SJSA1 (cell line): ENCODE data around the gene VDR. TPM values are rescaled to one million over a fixed set of nuclear protein-coding genes. Genes with fewer than 3 reads are reported as not detected.

ENCODE experiments used
- DNase-seq, 2 experiments: peaks; one replicate each; pipeline ENCODE4 v3.0.0-alpha.2; 2015 to 2020; ENCODE audit warnings: low spot score in 2 of 2, low read depth in 1 of 2
- H3K27ac ChIP-seq: fragments of 250-450 bp; sonication (Bioruptor Pico); 2 replicates; pipeline ENCODE4 v1.5.1; 2020; ENCODE audit warnings: mild to moderate bottlenecking, moderate library complexity
- H3K27me3 ChIP-seq: fragments of 250-450 bp; sonication (Bioruptor Pico); replicated peaks from 2 replicates; pipeline ENCODE4 v1.5.1; 2020; ENCODE audit warnings: mild to moderate bottlenecking, moderate library complexity
- H3K36me3 ChIP-seq: fragments of 250-450 bp; sonication (Bioruptor Pico); 2 replicates; pipeline ENCODE4 v1.5.1; 2020; ENCODE audit warnings: mild to moderate bottlenecking
- H3K4me1 ChIP-seq: fragments of 250-450 bp; sonication (Bioruptor Pico); replicated peaks from 2 replicates; pipeline ENCODE4 v1.6.1; 2021; ENCODE audit warnings: mild to moderate bottlenecking
- H3K4me3 ChIP-seq: fragments of 250-450 bp; sonication (Bioruptor Pico); 2 replicates; pipeline ENCODE4 v1.5.1; 2020; ENCODE audit warnings: mild to moderate bottlenecking
- H3K9me3 ChIP-seq: fragments of 250-450 bp; sonication (Bioruptor Pico); replicated peaks from 2 replicates; pipeline ENCODE4 v1.5.1; 2020; ENCODE audit warnings: mild to moderate bottlenecking
- total RNA-seq: library from RNA; depleted of rRNA; stranded (reverse); fragments of >200 nt; shearing (Covaris generic); gene quantifications from 2 replicates; pipeline ENCODE4 v1.2.3, GENCODE V29; 2014

Gene VDR
- total RNA-seq, 1 experiment from 2014 or later = 1.4 TPM

- H3K4me1 ChIP-seq = peaks cover 35% of the 10 kb centered on the region
These were observed 80.2 kb downstream of the VDR start for GRCh38 chr12:47824635-47825034.

GRCh38 chr12:47824198-47824597 lies 80.6 kb downstream of the VDR start:
- no peak overlapping the region for H3K4me3 ChIP-seq
- no peak for DNase-seq
- H3K9me3 ChIP-seq = no peaks in the 10 kb centered on the region
- H3K4me1 ChIP-seq = peaks cover 32% of the 10 kb centered on the region
- H3K27ac ChIP-seq = no peak overlapping the region
- H3K36me3 ChIP-seq = peaks cover 3% of the 10 kb centered on the region
- H3K27me3 ChIP-seq = no peaks in the 10 kb centered on the region

More at GRCh38 chr12:47824635-47825034, 80.2 kb downstream of the VDR start:
- H3K27ac ChIP-seq = no peak overlapping the region
- H3K9me3 ChIP-seq = no peaks in the 10 kb centered on the region
- DNase-seq = no peak
- H3K4me3 ChIP-seq = no peak overlapping the region
- H3K27me3 ChIP-seq = no peaks in the 10 kb centered on the region
- no peaks in the 10 kb centered on the region for H3K36me3 ChIP-seq

GRCh38 chr12:47823422-47824086 lies 81.2 kb downstream of the VDR start:
- H3K36me3 ChIP-seq = peaks cover 9% of the 10 kb centered on the region
- no peaks in the 10 kb centered on the region for H3K27me3 ChIP-seq
- no peaks in the 10 kb centered on the region for H3K9me3 ChIP-seq
- no peak overlapping the region for H3K4me3 ChIP-seq
- no peak overlapping the region for H3K27ac ChIP-seq
- peaks cover 31% of the 10 kb centered on the region for H3K4me1 ChIP-seq
- no peak for DNase-seq

DNA sequence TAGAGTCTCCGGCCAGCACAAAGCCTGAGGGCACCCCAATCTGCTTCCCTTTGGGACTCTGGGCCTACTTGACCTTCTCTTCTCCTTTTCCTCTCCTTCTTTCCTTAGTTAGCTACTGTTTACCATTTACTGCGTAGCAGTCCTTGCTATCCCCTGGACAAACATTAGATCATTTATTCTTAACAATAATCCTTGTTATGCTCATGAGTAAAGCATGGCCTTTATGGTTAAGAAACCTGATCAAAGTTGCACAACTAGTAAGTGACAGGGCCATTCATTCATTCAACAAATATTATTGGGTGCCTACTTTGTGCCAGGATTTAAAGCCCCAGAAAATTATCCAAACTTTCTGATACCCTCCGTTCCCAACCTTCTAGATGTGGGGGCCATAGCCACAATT lies 81.9 kb downstream of the VDR start:
- Histone ChIP-seq H3K27me3 (no peaks in the 10 kb centered on the region), H3K4me1 (peaks cover 33% of the 10 kb centered on the region), H3K27ac (no peak overlapping the region), H3K4me3 (no peak overlapping the region), H3K9me3 (no peaks in the 10 kb centered on the region), H3K36me3 (peaks cover 16% of the 10 kb centered on the region)
- DNase-seq = no peak

DNA sequence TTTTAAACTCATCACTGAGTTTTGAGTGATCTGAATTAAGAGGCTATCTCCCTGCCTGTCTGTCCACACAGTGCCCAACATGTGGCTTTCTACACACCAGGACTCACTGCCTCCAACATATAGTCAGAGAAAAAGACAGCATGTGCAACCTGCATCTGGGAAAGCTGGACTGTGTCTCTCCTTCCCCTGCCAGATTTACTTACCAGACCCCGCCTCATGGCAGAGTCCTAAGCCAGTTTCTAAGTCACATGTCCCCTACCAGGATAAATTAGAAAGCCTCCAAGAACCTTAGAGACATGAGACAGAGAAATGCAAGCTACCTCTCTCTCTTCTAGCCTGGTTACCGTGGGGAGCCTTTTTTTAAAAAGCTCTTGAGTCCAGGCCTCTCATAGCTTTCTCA lies 82.4 kb downstream of the VDR start:
- Histone ChIP-seq H3K27ac (no peak overlapping the region), H3K36me3 (peaks cover 21% of the 10 kb centered on the region), H3K9me3 (no peaks in the 10 kb centered on the region), H3K4me3 (no peak overlapping the region), H3K4me1 (peaks cover 38% of the 10 kb centered on the region), H3K27me3 (no peaks in the 10 kb centered on the region)
- DNase-seq = no peak

GRCh38 chr12:47821346-47821706 lies 83.5 kb downstream of the VDR start:
- peaks cover 26% of the 10 kb centered on the region for H3K36me3 ChIP-seq
- DNase-seq = no peak
- H3K4me3 ChIP-seq = no peak overlapping the region
- peak overlapping the region; percentile 94 for H3K27ac ChIP-seq
- no peaks in the 10 kb centered on the region for H3K9me3 ChIP-seq
- peaks cover 45% of the 10 kb centered on the region for H3K4me1 ChIP-seq
- no peaks in the 10 kb centered on the region for H3K27me3 ChIP-seq

GRCh38 chr12:47820631-47821345 lies 84.0 kb downstream of the VDR start:
- DNase-seq = peak; percentile 93 to 96
- H3K4me1 ChIP-seq = peaks cover 45% of the 10 kb centered on the region

GRCh38 chr12:47819896-47820630 lies 84.7 kb downstream of the VDR start, which contains the start of gene HDAC7:
HDAC7 (minus strand) TSS chr12:47819903; CDS start chr12:47819785, 118 bp downstream.
- peak; percentile 88 to 93 for DNase-seq
- H3K27ac ChIP-seq = peak within 1 kb of the TSS; percentile 94
- H3K27me3 ChIP-seq = no peaks in the 10 kb centered on the region
- H3K36me3 ChIP-seq = peaks cover 29% of the 10 kb centered on the region
- H3K9me3 ChIP-seq = no peaks in the 10 kb centered on the region
- peaks cover 46% of the 10 kb centered on the region for H3K4me1 ChIP-seq
- peak within 1 kb of the TSS; percentile 94 for H3K4me3 ChIP-seq

More at GRCh38 chr12:47820631-47821345, 84.0 kb downstream of the VDR start:
- H3K36me3 ChIP-seq = peaks cover 26% of the 10 kb centered on the region
- H3K9me3 ChIP-seq = no peaks in the 10 kb centered on the region
- no peaks in the 10 kb centered on the region for H3K27me3 ChIP-seq
- H3K4me3 ChIP-seq = peak overlapping the region; percentile 94
- H3K27ac ChIP-seq = peak overlapping the region; percentile 94

GRCh38 chr12:47819138-47819895 lies 85.5 kb downstream of the VDR start:
- H3K27ac ChIP-seq = peak overlapping the region; percentile 94
- DNase-seq = peak; percentile 28 to 55

DNA sequence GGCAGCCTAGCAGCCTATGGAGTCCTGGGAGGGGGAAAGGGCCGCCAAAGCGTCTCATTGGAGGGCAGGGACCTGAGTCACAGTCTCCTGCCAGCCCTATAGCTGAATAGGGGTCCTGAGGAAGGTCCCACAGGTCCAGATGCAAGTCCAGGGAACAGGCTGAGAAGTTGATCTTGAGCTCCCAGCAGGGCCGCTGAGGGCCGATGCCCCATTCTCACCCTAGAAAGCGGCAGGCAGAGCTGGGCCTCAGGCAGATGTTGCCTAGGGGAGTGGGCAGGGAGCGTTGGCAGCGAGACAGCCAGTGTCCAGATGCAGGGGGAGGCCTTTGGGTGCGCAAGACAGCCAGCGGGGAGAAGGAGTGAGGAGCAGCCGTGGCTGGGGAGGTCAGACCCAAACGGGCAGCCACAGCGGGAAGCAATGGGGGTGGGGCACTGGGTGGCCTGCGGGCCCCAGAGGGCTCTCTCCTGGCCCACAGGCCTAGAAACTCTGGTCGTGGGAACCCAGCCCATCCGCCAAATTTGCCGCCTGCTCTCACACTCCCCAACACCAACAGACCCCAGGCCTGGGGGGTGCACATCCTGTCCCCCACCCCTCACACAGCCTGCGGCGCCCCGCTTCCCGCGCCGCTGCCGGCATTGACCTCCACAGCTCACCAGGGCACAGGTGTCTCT lies 86.2 kb downstream of the VDR start:
- Histone ChIP-seq H3K9me3 (no peaks in the 10 kb centered on the region), H3K36me3 (peaks cover 43% of the 10 kb centered on the region), H3K27me3 (no peaks in the 10 kb centered on the region), H3K27ac (peak overlapping the region; percentile 94), H3K4me3 (peak overlapping the region; percentile 94), H3K4me1 (peaks cover 60% of the 10 kb centered on the region)
- DNase-seq = no peak

More at GRCh38 chr12:47819138-47819895, 85.5 kb downstream of the VDR start:
- Histone ChIP-seq H3K36me3 (peaks cover 36% of the 10 kb centered on the region), H3K9me3 (no peaks in the 10 kb centered on the region), H3K4me1 (peaks cover 53% of the 10 kb centered on the region), H3K4me3 (peak overlapping the region; percentile 94), H3K27me3 (no peaks in the 10 kb centered on the region)

DNA sequence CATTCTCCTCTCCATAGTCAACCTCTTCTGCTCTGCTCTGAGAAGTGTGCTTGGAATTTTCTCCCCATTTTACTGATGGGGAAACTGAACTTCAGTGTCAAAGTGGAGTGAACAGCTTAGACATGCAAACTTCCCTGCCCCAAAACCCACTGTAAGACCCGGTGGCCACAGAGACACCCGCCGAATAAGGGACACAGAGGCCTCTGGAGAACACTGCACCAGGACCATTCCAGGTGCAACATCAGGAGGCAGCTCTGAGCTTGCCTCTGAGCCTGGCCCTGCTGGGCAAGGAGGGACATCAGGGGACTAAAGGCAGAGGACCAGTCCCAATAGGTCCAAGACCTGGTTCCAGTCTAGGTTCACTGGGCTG lies 86.8 kb downstream of the VDR start:
- no peak for DNase-seq
- H3K4me3 ChIP-seq = peak overlapping the region; percentile 94
- H3K9me3 ChIP-seq = no peaks in the 10 kb centered on the region
- H3K36me3 ChIP-seq = peaks cover 48% of the 10 kb centered on the region
- H3K27me3 ChIP-seq = no peaks in the 10 kb centered on the region
- H3K4me1 ChIP-seq = peaks cover 66% of the 10 kb centered on the region
- no peak overlapping the region for H3K27ac ChIP-seq

GRCh38 chr12:47817272-47818006 lies 87.4 kb downstream of the VDR start:
- Histone ChIP-seq H3K4me1 (peaks cover 70% of the 10 kb centered on the region), H3K9me3 (no peaks in the 10 kb centered on the region), H3K36me3 (peaks cover 48% of the 10 kb centered on the region), H3K27me3 (no peaks in the 10 kb centered on the region), H3K4me3 (0 out of 2 replicates have a peak overlapping the region, but pooled peaks have one; percentile 1), H3K27ac (no peak overlapping the region)
- no peak for DNase-seq
